Endothelial cell of umbilical vein (primary cell): ENCODE measurements around the gene TNS4. TPM values are rescaled to one million over a fixed set of nuclear protein-coding genes. Genes with fewer than 3 reads are reported as not detected.

Experiments used
- BruUV-seq: library from RNA; stranded (reverse); fragments of 400-500 nt; replicated peaks from 2 replicates; lab custom pipeline; 2021; lab: Mats Ljungman, UMichigan
- CTCF ChIA-PET: fragments of 300-600, 350-600 bp; sonication (Branson Sonifier 250); formaldehyde crosslinking; loops from one replicate; lab custom pipeline; 2021; ENCODE audit warnings: antibody characterized with exemption, inconsistent platforms; lab: Charles Lee
- POLR2A ChIA-PET: fragments of 300-600, 350-600 bp; sonication (Branson Sonifier 250); formaldehyde crosslinking; loops from one replicate; lab custom pipeline; 2021; ENCODE audit warnings: antibody characterized with exemption, inconsistent platforms; lab: Charles Lee
- DNase-seq: peaks from one replicate; pipeline ENCODE4 v3.0.0-alpha.2; 2011; ENCODE audit warnings: low read depth, low spot score
- FAIRE-seq: peaks from 2 replicates; lab custom pipeline; 2011; peaks lifted over from hg19 to GRCh38; lab: Jason Lieb, UNC
- H2AFZ ChIP-seq: 2 replicates; pipeline ENCODE4 v1.6.0; 2012; ENCODE audit warnings: low read depth, low read length, control low read depth, inconsistent platforms
- H3K27ac ChIP-seq: 2 replicates; pipeline ENCODE4 v1.5.1; 2011; ENCODE audit warnings: low read depth, mild to moderate bottlenecking, control low read depth, low read length, moderate library complexity; ENCODE audit not compliant: insufficient read depth
- H3K27me3 ChIP-seq, 2 experiments: 2 replicates each; pipeline versions ENCODE4 v1.6.0 to v1.6.1; 2011; ENCODE audit warnings: low read length in 2 of 2, mixed read lengths in 1 of 2; ENCODE audit not compliant: control insufficient read depth in 2 of 2, insufficient read depth in 2 of 2
- H3K36me3 ChIP-seq, 2 experiments: 2 replicates in 1 of 2; 3 replicates in 1 of 2; pipeline ENCODE4 v1.5.1; 2011; ENCODE audit warnings: low read length in 2 of 2, mild to moderate bottlenecking in 1 of 2, moderate library complexity in 1 of 2; ENCODE audit not compliant: control insufficient read depth in 2 of 2, insufficient read depth in 2 of 2; ENCODE audit errors: extremely low read depth in 1 of 2
- H3K4me1 ChIP-seq: 3 replicates; pipeline ENCODE4 v1.5.1; 2011; ENCODE audit warnings: mild to moderate bottlenecking, low read length; ENCODE audit not compliant: control insufficient read depth, insufficient read depth; ENCODE audit errors: extremely low read depth
- H3K4me2 ChIP-seq: 2 replicates; pipeline ENCODE4 v1.6.1; 2011; ENCODE audit warnings: low read length, control low read depth, mixed read lengths; ENCODE audit not compliant: insufficient read depth
- H3K4me3 ChIP-seq, 3 experiments: fragments of 200-600 bp in 1 of 3; sonication (generic), shearing (Covaris generic) in 1 of 3; replicated peaks in 1 of 3; 2 replicates each; pipeline ENCODE4 v1.5.1; 2011 to 2016; ENCODE audit warnings: control low read depth in 3 of 3, low read length in 3 of 3, mild to moderate bottlenecking in 2 of 3, inconsistent platforms in 1 of 3, low read depth in 1 of 3, moderate library complexity in 1 of 3; ENCODE audit not compliant: insufficient read depth in 1 of 3
- H3K79me2 ChIP-seq: 2 replicates; pipeline ENCODE4 v1.6.0; 2012; ENCODE audit warnings: low read length, inconsistent platforms; ENCODE audit not compliant: control insufficient read depth, insufficient read depth
- H3K9ac ChIP-seq: replicated peaks from 2 replicates; pipeline ENCODE3; 2011; ENCODE audit warnings: low read length, control low read depth; ENCODE audit not compliant: insufficient read depth; ENCODE audit errors: extremely low read depth
- H3K9me1 ChIP-seq: replicated peaks from 3 replicates; pipeline ENCODE4 v1.6.0; 2011; ENCODE audit warnings: mild to moderate bottlenecking, low read length; ENCODE audit not compliant: control insufficient read depth, insufficient read depth; ENCODE audit errors: extremely low read depth
- H3K9me3 ChIP-seq: replicated peaks from 2 replicates; pipeline ENCODE4 v1.5.1; 2012; ENCODE audit warnings: low read length, inconsistent platforms; ENCODE audit not compliant: control insufficient read depth, insufficient read depth
- H4K20me1 ChIP-seq: replicated peaks from 2 replicates; pipeline ENCODE3; 2011; ENCODE audit warnings: mild to moderate bottlenecking, low read length; ENCODE audit not compliant: control insufficient read depth, insufficient read depth; ENCODE audit errors: extremely low read depth
- EZH2 ChIP-seq: IDR thresholded peaks from 2 replicates; pipeline ENCODE4 v1.6.1; 2012; ENCODE audit warnings: borderline replicate concordance, low read depth, mild to moderate bottlenecking, moderate library complexity, low read length, inconsistent platforms; ENCODE audit not compliant: severe bottlenecking
- GATA2 ChIP-seq: IDR thresholded peaks from 2 replicates; pipeline ENCODE4 v1.7.0; 2011; ENCODE audit warnings: low read depth, mild to moderate bottlenecking, moderate library complexity, mixed read lengths, low read length; ENCODE audit not compliant: insufficient read length, insufficient read depth
- JUN ChIP-seq: IDR thresholded peaks from 2 replicates; pipeline ENCODE4 v1.6.1; 2011; ENCODE audit warnings: borderline replicate concordance, low read depth; ENCODE audit not compliant: insufficient read length, insufficient read depth
- MYC ChIP-seq: IDR thresholded peaks from one replicate; pipeline ENCODE4 v1.6.1; 2011; ENCODE audit warnings: mild to moderate bottlenecking, low read depth, low read length
- POLR2A ChIP-seq: IDR thresholded peaks from 2 replicates; pipeline ENCODE4 v1.6.1; 2012; ENCODE audit warnings: low read depth, mild to moderate bottlenecking, control low read depth, low read length
- POLR2AphosphoS5 ChIP-seq: IDR thresholded peaks from 2 replicates; pipeline ENCODE4 v1.6.1; 2012; ENCODE audit warnings: low read depth, mild to moderate bottlenecking, control low read depth, low read length, moderate library complexity; ENCODE audit not compliant: insufficient read depth
- dilution Hi-C: fragments of 300-500 bp; cut with MboI; formaldehyde crosslinking; loops from one replicate; pipeline ENCODE4 v1.15.0; 2019; ENCODE audit warnings: low sequenced_read_pairs; ENCODE audit not compliant: extremely low pct_ligation_motif_present
- intact Hi-C: fragments of 100-400 bp; cut with micrococcal nuclease; formaldehyde crosslinking; loops from one replicate; pipeline ENCODE4 v1.10.0; 2022
- polyA plus RNA-seq, 4 experiments: library from polyadenylated mRNA; depleted of rRNA in 3 of 4; stranded (reverse) in 3 of 4; unstranded in 1 of 4; fragments of >200 nt; gene quantifications; 2 replicates each; pipeline versions ENCODE4 v1.2.1 to v1.2.3, GENCODE V29; 2011 to 2012; ENCODE audit warnings: missing spikeins in 1 of 4
- total RNA-seq: library from RNA; stranded (reverse); gene quantifications from 2 replicates; pipeline ENCODE4 v1.2.3, GENCODE V29; 2021
- TF ChIP-seq, protein P1 (sequence below): IDR thresholded peaks from 2 replicates; pipeline ENCODE4 v1.6.1; 2011; ENCODE audit not compliant: insufficient read depth, insufficient read length

TNS4 gene
- total and polyA plus RNA-seq, 2 donors (not counting 3 experiments of a cell fraction or from before 2014, with no cell fraction given) = not detected

DNA sequence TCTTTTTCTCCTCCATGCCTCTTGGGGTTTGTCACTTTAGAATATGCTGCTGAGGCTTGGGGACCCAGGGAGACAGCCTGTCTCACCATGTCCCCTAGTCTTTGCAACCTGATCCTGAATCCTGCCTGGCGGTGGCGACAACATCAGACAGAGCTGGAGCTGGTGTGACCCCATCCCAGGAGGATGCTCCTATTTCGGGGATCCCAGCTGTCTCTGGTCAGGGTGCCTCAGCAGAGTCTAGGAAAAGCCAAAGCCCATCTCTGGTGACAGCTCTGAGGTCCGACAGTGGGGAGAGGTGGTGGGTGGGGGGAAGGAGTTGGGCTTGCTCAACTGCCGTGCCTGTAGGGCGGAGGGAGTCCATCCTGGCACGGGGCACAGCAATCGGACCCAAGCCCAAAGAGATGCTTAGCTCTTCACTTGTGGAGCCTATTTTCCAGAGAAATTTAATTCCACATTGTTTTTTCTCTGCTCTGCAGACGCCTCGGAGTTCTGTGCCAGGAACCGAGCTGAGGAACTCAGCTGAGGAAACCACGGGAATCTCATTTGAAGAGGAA, 10.3 kb upstream of the TNS4 start:
- FAIRE-seq = no peak
- Histone ChIP-seq H3K9me3 (no peaks in the 10 kb centered on the region), H3K4me2 (no peak overlapping the region), H3K4me1 (peaks cover 4% of the 10 kb centered on the region), H3K9me1 (no peaks in the 10 kb centered on the region), H3K9ac (no peak overlapping the region), H3K36me3 (no peaks in the 10 kb centered on the region), H3K4me3 (no peak overlapping the region), H4K20me1 (no peaks in the 10 kb centered on the region), H3K27ac (no peak overlapping the region), H2AFZ (no peak overlapping the region), H3K27me3 (peaks cover 0 to 18% of the 10 kb centered on the region in 2 experiments), H3K79me2 (no peaks in the 10 kb centered on the region)
- DNase-seq = no peak
- dilution Hi-C loops (no loop called here), intact Hi-C loops (no loop called here)
- CTCF ChIA-PET = interaction anchor here (1.1 to 4.0 kb wide), 5 partner anchors 14 to 64 kb away, joined by 3 to 21 read pairs (median 4); no protein-coding TSS in a partner anchor
- POLR2A ChIA-PET = no interaction called here
- no TSS peak for BruUV-seq
- TF ChIP-seq MYC = no peak

DNA sequence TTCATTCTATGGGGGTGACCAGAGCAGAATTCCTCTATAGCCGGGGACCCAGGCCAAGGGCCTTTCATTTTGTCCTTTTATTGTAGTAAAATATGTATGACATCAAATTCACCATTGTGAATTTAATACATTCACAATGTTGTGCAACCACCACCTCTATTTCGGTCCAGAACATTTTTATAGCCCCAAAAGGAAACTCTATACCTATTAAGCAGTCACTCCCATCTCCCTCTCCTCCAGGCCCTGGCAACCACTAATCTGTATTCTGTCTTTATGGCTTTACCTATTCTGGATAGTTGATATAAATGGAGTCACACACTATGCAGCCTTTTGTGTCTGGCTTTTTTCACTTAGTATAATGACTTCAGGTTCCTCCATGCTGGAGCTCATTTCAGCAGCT, 9.7 kb upstream of the TNS4 start:
- H3K4me3 ChIP-seq = no peak overlapping the region
- no peak overlapping the region for H3K27ac ChIP-seq
- H2AFZ ChIP-seq = no peak overlapping the region
- H3K79me2 ChIP-seq = no peaks in the 10 kb centered on the region
- H3K4me1 ChIP-seq = no peaks in the 10 kb centered on the region
- FAIRE-seq = no peak
- no peaks in the 10 kb centered on the region for H3K9me3 ChIP-seq
- no peaks in the 10 kb centered on the region for H3K9me1 ChIP-seq
- no peak overlapping the region for H3K9ac ChIP-seq
- dilution Hi-C loops = no loop called here
- no peak overlapping the region for H3K4me2 ChIP-seq
- TF ChIP-seq EZH2 = no peak
- TF ChIP-seq JUN = no peak
- TF ChIP-seq POLR2AphosphoS5 = no peak
- TF ChIP-seq MYC = no peak
- TF ChIP-seq GATA2 = no peak
- TF ChIP-seq POLR2A = no peak
- TF ChIP-seq, protein P1, sequence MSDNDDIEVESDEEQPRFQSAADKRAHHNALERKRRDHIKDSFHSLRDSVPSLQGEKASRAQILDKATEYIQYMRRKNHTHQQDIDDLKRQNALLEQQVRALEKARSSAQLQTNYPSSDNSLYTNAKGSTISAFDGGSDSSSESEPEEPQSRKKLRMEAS = no peak
- no peaks in the 10 kb centered on the region for H3K36me3 ChIP-seq
- ChIA-PET POLR2A (no interaction called here), CTCF (interaction anchor here (1.1 to 4.0 kb wide), 5 partner anchors 13 to 63 kb away, joined by 3 to 21 read pairs (median 4); no protein-coding TSS in a partner anchor)
- intact Hi-C loops = no loop called here
- DNase-seq = no peak
- H4K20me1 ChIP-seq = no peaks in the 10 kb centered on the region
- no TSS peak for BruUV-seq
- peaks cover 0 to 18% of the 10 kb centered on the region in 2 experiments for H3K27me3 ChIP-seq
